Stimulated activated CD8-positive, alpha-beta memory T cell treated with anti-CD3 and anti-CD28 coated beads, Interleukin-12 subunit alpha, Interleukin-12 subunit beta, amount 100 ng/mL, for 24 hours (primary cell): ENCODE results near the gene ZNF429.
"Not testable (repeated sequence)": the region's sequence is repeated elsewhere in the genome, so short reads cannot be mapped to it uniquely, and the experiment has no call there.

Source experiments
- DNase-seq: peaks from one replicate; pipeline ENCODE4 v3.0.0-alpha.2; 2020; ENCODE audit errors: extremely low read depth

Gene ZNF429

DNA sequence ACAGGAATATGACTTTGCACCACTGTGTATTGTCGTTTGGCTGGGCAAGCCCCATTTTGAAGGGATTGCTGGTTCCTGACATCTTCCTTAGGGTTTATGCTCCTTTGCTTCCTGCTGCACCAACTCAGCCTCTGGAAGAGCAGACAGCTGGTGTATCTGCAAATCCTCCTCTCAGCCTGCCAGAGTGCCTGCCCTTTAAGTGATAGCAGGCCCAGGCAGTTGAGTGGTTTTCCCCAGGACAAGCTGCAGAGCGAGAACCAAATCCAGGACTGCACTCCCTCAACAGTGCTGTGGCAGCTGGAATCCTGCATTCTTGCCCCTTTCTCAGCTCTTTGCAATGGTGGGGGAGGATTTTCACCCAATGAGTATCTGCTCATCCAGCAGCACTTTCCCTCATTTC is 85.5 kb downstream of the ZNF429 start:
- no peak for DNase-seq

DNA sequence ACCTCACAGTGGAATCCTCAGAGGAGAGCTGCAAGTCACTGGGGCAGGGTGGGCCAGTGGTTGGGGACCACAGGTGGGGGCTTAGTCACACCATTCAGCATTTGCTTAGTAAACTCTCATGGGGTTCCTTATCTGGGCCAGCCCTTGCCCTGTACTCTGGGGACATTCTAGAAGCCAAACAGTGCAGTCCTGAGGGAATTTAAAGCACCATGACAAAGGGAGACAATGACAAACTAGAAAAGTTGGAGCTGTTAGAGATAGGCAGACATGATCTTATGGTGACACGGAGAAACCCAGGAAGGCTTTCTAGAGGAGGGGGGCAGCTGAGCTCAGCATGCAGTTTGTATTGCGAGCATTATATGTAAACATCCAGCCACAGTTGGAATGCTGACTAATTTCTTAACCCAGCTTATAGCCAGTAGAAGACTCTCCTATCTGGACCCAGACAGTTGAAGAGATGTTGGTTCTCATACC is 87.6 kb downstream of the ZNF429 start:
- DNase-seq = no peak

DNA sequence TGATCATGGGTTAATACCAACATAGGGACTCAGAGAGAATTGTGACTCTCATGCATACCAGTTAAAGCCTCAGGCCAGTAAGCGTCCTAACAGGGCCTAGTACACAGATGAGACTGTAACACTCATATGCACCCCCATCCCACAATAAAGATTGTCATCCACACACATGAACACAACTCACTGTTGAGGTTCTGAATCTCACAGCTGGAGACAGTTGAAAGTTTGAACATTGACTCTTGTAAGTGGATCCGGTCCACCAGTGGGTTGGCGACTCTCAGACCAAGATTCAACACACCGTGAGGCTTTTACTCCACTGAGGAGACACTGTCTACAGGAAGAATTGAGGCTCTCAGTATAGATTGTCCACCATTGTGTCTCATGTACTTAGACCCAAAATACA is 88.1 kb downstream of the ZNF429 start:
- no peak for DNase-seq

DNA sequence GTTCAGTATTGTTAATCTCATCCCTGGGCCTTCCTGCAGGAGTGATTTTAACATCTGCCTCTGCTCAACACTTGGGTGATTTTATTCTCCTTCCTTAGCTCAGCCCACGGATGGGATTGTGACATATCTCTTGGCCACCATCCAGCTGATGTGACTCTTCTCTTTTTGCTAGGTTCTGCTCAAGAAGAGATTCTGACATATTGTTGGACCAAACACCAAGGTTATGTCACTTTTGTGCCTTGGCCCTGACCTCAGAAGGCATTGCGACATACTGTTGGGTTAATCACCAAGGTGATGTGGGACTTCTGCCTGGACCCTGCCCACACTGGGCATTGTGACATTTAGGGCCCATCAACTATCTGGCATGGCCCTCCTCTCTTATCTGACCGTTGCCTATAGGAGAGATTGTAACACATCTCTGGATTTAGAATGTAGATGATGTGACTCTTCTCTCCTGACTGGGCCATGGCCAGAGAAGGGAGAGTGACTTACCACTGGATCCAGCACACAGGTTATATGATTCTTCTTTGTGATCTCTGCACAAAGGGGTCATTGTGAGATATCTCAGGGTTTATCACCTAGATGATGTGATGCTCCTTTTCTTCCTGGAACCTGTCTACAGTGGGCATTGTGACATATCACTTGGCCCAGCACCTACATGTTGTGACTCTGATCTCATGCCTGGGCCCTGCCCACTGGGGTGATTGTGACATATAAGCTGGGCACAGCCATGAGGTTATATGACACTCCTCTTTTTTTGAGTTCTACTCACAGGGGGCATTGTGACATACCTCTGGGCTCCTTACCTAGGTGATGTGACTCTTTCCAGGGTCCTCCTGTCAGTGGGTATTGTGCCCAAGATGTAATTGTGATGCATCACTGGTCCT is 88.8 kb downstream of the ZNF429 start:
- DNase-seq = no peak

DNA sequence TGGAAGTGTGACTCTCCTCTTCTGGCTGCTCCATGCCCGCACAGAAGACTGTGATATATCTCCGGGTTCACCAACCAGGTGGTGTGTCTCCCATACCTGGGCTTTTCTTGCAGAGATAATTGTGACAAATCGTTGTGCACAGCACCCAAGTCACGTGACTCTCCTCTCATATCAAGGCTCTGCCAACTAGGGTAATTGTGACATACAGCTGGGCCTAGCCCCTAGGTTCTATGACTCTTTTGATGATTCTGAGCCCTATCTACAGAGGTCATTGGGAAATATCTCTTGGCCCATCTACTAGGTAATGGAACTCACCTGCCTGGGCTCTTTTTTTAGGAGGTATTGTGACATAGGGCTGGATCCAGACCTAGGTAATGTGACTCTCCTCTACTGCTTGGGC is 89.8 kb downstream of the ZNF429 start:
- DNase-seq = no peak

DNA sequence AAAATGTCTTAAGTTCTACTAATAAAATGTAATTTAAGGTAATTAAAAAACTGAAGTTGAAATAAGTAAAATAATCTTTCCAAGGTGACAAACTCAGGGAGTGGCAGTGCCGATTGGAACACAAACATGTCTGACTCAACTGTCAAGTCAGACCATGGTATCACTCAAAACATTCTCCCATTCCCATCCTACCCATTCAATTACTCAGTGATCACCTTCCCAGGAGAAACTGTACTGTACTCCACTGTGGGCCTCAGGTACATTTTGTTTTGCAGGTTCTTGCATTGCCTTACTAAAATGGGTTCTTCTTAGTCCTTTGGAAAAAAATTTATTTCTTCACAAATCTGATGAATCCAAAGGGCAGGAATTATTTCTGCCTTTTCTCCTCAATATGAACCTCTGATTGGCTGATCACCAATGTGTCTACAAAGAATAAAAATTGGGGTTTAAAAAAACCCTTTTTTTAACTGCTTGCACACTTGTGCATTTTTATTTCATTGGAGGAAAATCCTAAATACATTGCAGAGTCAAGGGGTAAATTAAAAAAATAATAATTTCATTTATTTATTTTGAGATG is 96.8 kb downstream of the ZNF429 start:
- DNase-seq = no peak

DNA sequence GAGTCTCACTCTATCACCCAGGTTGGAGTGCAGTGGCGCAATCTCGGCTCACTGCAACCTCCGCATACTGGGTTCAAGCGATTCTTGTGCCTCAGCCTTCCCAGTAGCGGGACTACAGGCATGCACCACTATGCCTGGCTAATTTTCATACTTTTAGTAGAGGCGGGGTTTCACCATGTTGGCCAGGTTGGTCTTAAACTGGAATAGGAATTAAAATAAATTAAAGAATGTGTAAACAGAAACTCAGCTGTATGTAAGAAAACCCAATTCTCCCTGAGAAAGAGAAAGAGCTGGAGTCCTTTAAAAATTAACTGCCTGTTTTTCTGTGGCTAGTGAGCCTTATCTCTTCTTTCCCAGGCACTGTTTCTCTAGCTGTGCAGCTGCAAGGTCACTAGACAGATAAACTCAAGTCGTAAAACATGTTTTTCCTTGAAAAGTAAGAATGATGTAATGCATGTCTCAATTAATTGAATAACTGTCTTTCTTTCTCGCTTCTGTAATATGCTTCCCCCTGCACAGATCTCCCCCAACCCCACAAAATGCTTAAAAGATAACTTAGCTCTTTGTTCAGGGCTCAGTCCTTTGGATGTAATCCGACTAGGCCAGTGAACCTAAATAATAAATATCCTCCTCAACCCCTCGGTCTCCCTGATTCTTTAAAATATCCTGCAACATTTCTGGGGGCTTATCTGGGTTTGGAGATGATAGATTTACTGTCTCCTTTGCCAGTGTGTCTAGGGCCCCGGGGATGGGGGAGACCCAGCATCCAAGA is 97.4 kb downstream of the ZNF429 start:
- not testable (repeated sequence) for DNase-seq

DNA sequence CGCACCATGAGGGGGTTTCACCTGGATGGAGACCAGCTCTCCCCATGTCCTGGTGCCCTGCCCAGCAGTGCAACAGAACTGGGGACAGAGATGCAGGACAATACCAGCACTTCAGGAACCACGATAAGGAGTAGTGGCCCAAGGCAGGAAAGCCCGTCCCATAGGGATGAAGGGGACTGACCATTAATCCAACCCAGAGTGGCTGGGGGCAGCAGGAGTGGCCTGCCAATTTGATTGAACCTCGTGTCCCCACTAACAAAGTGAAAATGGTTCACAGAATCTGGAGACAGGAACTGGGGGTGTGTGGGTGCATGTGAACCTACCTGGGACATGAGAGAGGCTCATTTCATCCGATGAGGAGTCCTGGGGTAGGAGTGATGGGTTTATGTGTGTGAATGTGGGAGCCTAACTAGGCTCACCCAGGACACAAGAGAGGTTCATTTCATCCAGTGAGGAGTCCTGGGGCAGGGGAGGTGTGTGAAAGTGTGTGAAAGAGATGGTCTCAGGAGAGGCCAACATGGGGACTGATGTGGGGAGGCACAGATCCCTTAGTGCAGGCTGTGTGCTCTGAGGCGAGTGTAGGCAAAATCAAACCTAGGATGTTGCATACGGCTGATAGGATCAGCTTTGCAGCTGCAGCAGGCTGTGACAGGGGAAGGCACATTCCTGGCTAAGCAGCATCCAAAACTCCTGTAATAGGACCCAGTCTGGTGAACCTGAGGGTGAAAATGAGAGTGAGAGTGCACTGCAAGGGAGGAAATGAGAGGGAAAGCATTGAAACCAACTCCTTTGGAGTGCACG is 98.2 kb downstream of the ZNF429 start:
- DNase-seq = no peak

DNA sequence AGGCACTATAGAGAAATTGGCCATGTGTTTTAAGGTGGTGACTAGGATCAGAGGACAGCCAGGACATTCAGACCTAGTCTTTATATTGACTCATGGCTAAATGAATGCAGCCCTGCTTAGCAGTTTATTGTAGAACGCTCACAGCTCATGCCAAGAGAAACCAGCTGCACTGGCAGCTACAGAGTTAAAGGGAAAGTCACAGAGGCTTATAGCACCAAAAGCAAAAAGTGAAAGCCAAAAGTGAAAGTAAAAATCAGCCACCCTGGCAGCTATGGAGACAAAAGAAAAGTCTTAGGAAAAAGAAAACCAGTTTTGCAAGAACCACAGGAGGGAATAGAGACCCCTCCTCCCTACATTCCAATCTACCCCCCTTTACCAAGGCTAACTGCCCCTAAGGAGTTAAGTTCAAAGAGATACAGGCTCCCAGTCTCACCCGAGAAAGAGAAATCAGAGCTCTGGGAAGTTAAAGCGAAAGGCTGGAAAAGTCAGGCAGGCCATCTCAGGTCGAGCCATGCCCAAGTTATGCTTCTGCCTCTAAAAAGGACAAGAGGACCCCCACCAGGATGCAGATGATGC is 99.0 kb downstream of the ZNF429 start:
- DNase-seq = no peak
